Panc1 (cell line): ENCODE measurements around the gene WNT7B.

Experiments used
- POLR2AphosphoS5 ChIP-seq: IDR thresholded peaks from 2 replicates; pipeline ENCODE4 v1.6.1; 2012; ENCODE audit warnings: mild to moderate bottlenecking, low read depth, low read length, moderate library complexity
- SIN3A ChIP-seq: IDR thresholded peaks from 2 replicates; pipeline ENCODE4 v1.6.1; 2012; ENCODE audit warnings: low read depth, mild to moderate bottlenecking, low read length, moderate library complexity, borderline replicate concordance; ENCODE audit not compliant: insufficient read depth
- TCF7L2 ChIP-seq: IDR thresholded peaks from 2 replicates; pipeline ENCODE4 v1.6.1; 2011; ENCODE audit warnings: mild to moderate bottlenecking, low read depth, low read length, inconsistent platforms
- TF ChIP-seq, protein P1 (sequence below): fragments of 450-650 bp; IDR thresholded peaks from 2 replicates; pipeline ENCODE4 v1.5.1; 2017; ENCODE audit warnings: mild to moderate bottlenecking
- TF ChIP-seq, protein P2 (sequence below), 2 experiments: IDR thresholded peaks; 2 replicates each; pipeline ENCODE4 v1.6.1; 2011 to 2012; ENCODE audit warnings: low read depth in 2 of 2, control low read depth in 1 of 2, low read length in 1 of 2, mild to moderate bottlenecking in 1 of 2, moderate library complexity in 1 of 2; ENCODE audit not compliant: insufficient read depth in 1 of 2

DNA sequence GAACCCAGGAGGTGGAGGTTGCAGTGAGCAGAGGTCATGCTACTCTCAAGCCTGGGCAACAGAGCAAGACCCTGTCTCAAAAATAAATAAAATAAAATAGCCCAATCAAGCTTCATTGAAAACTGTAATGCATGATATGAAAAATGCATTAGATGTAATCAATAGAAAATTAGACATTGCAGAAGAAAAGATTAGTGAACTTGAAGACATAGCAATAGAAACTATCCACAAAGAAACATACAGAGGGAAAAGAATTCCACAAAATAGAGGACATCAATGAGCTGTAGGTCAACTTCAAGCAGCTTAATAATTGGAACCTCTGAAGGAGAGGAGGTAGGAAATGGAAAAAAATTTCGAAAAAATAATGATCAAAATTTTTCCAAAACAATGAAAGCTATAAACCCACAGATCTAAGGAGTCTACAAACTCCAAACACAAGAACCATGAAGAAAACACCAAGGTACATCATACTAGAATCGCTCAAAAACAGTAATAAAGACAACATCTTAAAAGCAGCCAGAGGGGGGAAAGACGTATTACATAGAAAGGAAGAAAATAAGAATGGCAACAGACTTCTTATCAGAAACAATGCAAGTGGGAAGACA is 104.2 kb downstream of the WNT7B start:
- no peak for TF ChIP-seq POLR2AphosphoS5
- TF ChIP-seq, protein P1, sequence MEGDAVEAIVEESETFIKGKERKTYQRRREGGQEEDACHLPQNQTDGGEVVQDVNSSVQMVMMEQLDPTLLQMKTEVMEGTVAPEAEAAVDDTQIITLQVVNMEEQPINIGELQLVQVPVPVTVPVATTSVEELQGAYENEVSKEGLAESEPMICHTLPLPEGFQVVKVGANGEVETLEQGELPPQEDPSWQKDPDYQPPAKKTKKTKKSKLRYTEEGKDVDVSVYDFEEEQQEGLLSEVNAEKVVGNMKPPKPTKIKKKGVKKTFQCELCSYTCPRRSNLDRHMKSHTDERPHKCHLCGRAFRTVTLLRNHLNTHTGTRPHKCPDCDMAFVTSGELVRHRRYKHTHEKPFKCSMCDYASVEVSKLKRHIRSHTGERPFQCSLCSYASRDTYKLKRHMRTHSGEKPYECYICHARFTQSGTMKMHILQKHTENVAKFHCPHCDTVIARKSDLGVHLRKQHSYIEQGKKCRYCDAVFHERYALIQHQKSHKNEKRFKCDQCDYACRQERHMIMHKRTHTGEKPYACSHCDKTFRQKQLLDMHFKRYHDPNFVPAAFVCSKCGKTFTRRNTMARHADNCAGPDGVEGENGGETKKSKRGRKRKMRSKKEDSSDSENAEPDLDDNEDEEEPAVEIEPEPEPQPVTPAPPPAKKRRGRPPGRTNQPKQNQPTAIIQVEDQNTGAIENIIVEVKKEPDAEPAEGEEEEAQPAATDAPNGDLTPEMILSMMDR: no peak
- no peak for TF ChIP-seq TCF7L2
- TF ChIP-seq, protein P2, sequence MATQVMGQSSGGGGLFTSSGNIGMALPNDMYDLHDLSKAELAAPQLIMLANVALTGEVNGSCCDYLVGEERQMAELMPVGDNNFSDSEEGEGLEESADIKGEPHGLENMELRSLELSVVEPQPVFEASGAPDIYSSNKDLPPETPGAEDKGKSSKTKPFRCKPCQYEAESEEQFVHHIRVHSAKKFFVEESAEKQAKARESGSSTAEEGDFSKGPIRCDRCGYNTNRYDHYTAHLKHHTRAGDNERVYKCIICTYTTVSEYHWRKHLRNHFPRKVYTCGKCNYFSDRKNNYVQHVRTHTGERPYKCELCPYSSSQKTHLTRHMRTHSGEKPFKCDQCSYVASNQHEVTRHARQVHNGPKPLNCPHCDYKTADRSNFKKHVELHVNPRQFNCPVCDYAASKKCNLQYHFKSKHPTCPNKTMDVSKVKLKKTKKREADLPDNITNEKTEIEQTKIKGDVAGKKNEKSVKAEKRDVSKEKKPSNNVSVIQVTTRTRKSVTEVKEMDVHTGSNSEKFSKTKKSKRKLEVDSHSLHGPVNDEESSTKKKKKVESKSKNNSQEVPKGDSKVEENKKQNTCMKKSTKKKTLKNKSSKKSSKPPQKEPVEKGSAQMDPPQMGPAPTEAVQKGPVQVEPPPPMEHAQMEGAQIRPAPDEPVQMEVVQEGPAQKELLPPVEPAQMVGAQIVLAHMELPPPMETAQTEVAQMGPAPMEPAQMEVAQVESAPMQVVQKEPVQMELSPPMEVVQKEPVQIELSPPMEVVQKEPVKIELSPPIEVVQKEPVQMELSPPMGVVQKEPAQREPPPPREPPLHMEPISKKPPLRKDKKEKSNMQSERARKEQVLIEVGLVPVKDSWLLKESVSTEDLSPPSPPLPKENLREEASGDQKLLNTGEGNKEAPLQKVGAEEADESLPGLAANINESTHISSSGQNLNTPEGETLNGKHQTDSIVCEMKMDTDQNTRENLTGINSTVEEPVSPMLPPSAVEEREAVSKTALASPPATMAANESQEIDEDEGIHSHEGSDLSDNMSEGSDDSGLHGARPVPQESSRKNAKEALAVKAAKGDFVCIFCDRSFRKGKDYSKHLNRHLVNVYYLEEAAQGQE (IDR thresholded peaks at IDR 0.05; ENCODE audit: insufficient read depth in 1 of 2, low read depth in 2 of 2, low read length in 1 of 2): no peak
- no peak for TF ChIP-seq SIN3A
